ENCODE measurements around the gene ACD. TPM values are rescaled to one million over a fixed set of nuclear protein-coding genes. Genes with fewer than 3 reads are reported as not detected.

Gene ACD
- total and polyA plus RNA-seq, 2 of the 8 experiments (the other 6 are each of a cell fraction or from before 2014, with no cell fraction given), result 34.8 to 58.0 TPM

DNA sequence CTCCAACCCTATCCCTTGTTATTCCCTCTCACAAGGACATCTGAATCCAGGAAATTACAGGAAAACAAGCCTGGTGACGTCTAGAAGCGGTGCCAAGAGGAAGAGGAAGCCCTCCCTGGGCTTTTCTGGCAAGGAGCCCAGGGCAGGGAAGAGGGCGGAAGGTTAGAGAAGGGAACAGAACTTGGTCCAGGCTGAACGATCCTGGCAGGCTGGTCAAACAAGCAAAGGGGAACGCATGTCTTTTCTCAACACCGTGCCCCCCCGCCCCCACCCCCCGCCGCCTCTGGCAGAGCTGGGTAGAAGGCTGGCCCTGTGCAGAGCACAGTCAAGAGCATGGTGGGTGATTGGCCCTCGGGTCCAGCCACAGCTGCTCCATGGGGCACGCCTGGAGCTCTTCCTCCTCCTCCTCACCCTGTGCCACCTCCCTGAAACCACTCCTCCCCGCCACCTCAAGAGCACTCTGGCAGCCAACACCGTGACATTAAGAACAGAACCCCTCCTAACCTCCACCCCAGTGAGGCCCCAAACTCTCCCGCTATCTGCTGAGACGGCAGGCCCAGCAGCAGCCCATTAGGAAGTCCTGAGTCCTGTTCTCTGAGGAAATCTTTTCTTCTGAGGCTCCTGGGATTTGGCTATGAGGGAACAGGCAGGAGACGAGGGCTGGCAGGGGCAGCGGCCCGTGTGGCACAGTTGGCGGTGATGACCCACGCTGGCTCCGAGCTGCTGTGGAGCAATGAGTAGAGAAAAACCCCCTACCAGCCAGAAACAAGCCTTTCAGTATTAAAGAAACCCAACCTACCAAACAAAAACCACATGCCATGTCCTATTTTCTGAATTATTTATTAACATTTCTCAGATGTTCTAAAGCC, 13.9 kb upstream of the ACD start:
- H2BK120ac ChIP-seq (replicated peaks; ENCODE audit: low read depth, low read length), result no peak overlapping the region
- no peak for FAIRE-seq
- no peak overlapping the region for H2AFZ ChIP-seq (ENCODE audit: low read length)
- no peak overlapping the region for H3K4me3 ChIP-seq (ENCODE audit: extremely low read depth in 1 of 4, insufficient read depth in 2 of 4, low read depth in 3 of 4, low read length in 4 of 4)
- ChIA-PET POLR2A (ENCODE audit: partially characterized antibody) (interaction anchor here (0.8 to 1.8 kb wide), 6 partner anchors 16 to 167 kb away, joined by 3 to 7 read pairs (median 4); partner anchors contain the start of gene GFOD2), CTCF (ENCODE audit: partially characterized antibody) (interaction anchor here (0.6 to 5.5 kb wide), 31 partner anchors 10 to 268 kb away, joined by 3 to 46 read pairs (median 7); partner anchors contain the start of genes GFOD2 and NUTF2)
- H2BK20ac ChIP-seq (ENCODE audit: low read length), result no peak overlapping the region
- H2BK12ac ChIP-seq (ENCODE audit: low read depth, low read length), result no peak overlapping the region
- TF ChIP-seq KDM4A (IDR thresholded peaks at IDR 0.05; ENCODE audit: low read depth, low read length, severe bottlenecking) (no peak), NRF1 (IDR thresholded peaks at IDR 0.05; ENCODE audit: low read depth, low read length) (no peak)
- H4K5ac ChIP-seq (ENCODE audit: insufficient read length, low read depth, low read length), result no peak overlapping the region
- DNase-seq (ENCODE audit: low read depth in 1 of 2, low spot score in 2 of 2), result no peak
- no peak overlapping the region for H4K91ac ChIP-seq (replicated peaks; ENCODE audit: insufficient read length, low read length)
- H3K23me2 ChIP-seq (ENCODE audit: low read depth, low read length), result no peaks in the 10 kb centered on the region
- H4K20me1 ChIP-seq (replicated peaks in 1 of 2; ENCODE audit: control insufficient read depth in 1 of 2, insufficient read depth in 2 of 2, low read length in 2 of 2), result peaks cover 2 to 12% of the 10 kb centered on the region in 2 experiments
- H2BK15ac ChIP-seq (ENCODE audit: low read length), result no peak overlapping the region
- no peak overlapping the region for H3K27ac ChIP-seq (ENCODE audit: low read depth, low read length)
- H3K79me1 ChIP-seq (ENCODE audit: low read depth, low read length), result no peaks in the 10 kb centered on the region; the same call in none of the 2 replicates
- H3K9me3 ChIP-seq (ENCODE audit: insufficient read depth in 2 of 2, low read depth in 1 of 2, low read length in 1 of 2), result no peaks in the 10 kb centered on the region
- H3K56ac ChIP-seq (replicated peaks; ENCODE audit: insufficient read length, low read depth, low read length), result no peak overlapping the region
- no peak overlapping the region for H3K14ac ChIP-seq (ENCODE audit: insufficient read length)
- H3K36me3 ChIP-seq (ENCODE audit: control insufficient read depth in 2 of 4, insufficient read depth in 4 of 4, low read length in 3 of 4), result 0 out of 8 replicates have a peak, but pooled peaks cover 0 to 3% (median 0%) of the 10 kb centered on the region in 4 experiments
- H4K8ac ChIP-seq (ENCODE audit: extremely low read depth, insufficient read depth, low read length), result no peak overlapping the region
- H3K4ac ChIP-seq (replicated peaks; ENCODE audit: insufficient read length, low read depth, low read length), result no peak overlapping the region
- H2AK5ac ChIP-seq (ENCODE audit: low read depth, low read length), result no peak overlapping the region
- no peak overlapping the region for H3K18ac ChIP-seq (ENCODE audit: extremely low read depth, low read length)
- WGBS, 2 experiments (ENCODE audit: extremely low coverage in 1 of 2, insufficient coverage in 1 of 2, insufficient read length in 1 of 2, insufficient replicate concordance in 2 of 2, low coverage in 1 of 2, low lambda C conversion rate in 2 of 2, missing lambda C conversion rate in 1 of 2), result 90% methylated on average over 21 of the region's 21 CpGs; no CpG with 5 or more reads in 1 of the 2 experiments
- no peak overlapping the region for H3K9ac ChIP-seq (replicated peaks in 1 of 4; ENCODE audit: extremely low read depth in 1 of 4, low read depth in 3 of 4, low read length in 3 of 4)
- no peaks in the 10 kb centered on the region for H3K27me3 ChIP-seq (replicated peaks in 1 of 4; ENCODE audit: control insufficient read depth in 3 of 4, extremely low read depth in 1 of 4, insufficient read depth in 3 of 4, low read length in 3 of 4)
- no peak overlapping the region for H2BK5ac ChIP-seq (ENCODE audit: low read depth, low read length)
- H3K4me1 ChIP-seq (replicated peaks in 1 of 4; ENCODE audit: control insufficient read depth in 3 of 4, insufficient read depth in 4 of 4, low read length in 3 of 4), result peaks cover 0 to 3% (median 0%) of the 10 kb centered on the region in 4 experiments; a peak in 1 of 7 replicates
- H3K4me2 ChIP-seq (ENCODE audit: insufficient read depth in 1 of 2, low read depth in 2 of 2, low read length in 2 of 2), result no peak overlapping the region
- H3K23ac ChIP-seq (ENCODE audit: insufficient read length), result no peak overlapping the region
- H3K79me2 ChIP-seq (ENCODE audit: control insufficient read depth in 1 of 2, insufficient read depth in 2 of 2, low read length in 2 of 2), result no peaks in the 10 kb centered on the region
